ENCODE data around the gene CELF5.
"Not testable (repeated sequence)": the region's sequence is repeated elsewhere in the genome, so short reads cannot be mapped to it uniquely, and the experiment has no call there.

CELF5 gene

GRCh38 chr19:3325451-3325850, 101.0 kb downstream of the CELF5 start:
- DNase-seq = no peak

- DNase-seq = no peak
Measured at GRCh38 chr19:3328743-3329142, 104.3 kb downstream of the CELF5 start.

GRCh38 chr19:3330047-3330446, 105.6 kb downstream of the CELF5 start:
- DNase-seq = no peak

GRCh38 chr19:3332232-3332631, 107.8 kb downstream of the CELF5 start:
- not testable (repeated sequence) for DNase-seq

- no peak for DNase-seq
Measured at GRCh38 chr19:3333020-3333583, 108.6 kb downstream of the CELF5 start.

GRCh38 chr19:3333662-3334061, 109.2 kb downstream of the CELF5 start:
- no peak for DNase-seq

- DNase-seq = not testable (repeated sequence)
Measured at GRCh38 chr19:3334749-3335430, 110.4 kb downstream of the CELF5 start.

GRCh38 chr19:3335431-3336350, 111.2 kb downstream of the CELF5 start:
- DNase-seq = no peak

GRCh38 chr19:3336351-3336679, 111.9 kb downstream of the CELF5 start:
- no peak for DNase-seq

GRCh38 chr19:3336680-3337523, 112.4 kb downstream of the CELF5 start:
- DNase-seq = peak; percentile 56

GRCh38 chr19:3338541-3339181, 114.2 kb downstream of the CELF5 start:
- DNase-seq = no peak

- DNase-seq = no peak
Measured at GRCh38 chr19:3340340-3340739, 115.9 kb downstream of the CELF5 start.

- DNase-seq = no peak
Measured at GRCh38 chr19:3342246-3342645, 117.8 kb downstream of the CELF5 start.

- DNase-seq = not testable (repeated sequence)
Measured at GRCh38 chr19:3342962-3343361, 118.5 kb downstream of the CELF5 start.

- no peak for DNase-seq
Measured at GRCh38 chr19:3343619-3344502, 119.4 kb downstream of the CELF5 start.

GRCh38 chr19:3344608-3345598, 120.4 kb downstream of the CELF5 start:
- DNase-seq = no peak

GRCh38 chr19:3345850-3346460, 121.5 kb downstream of the CELF5 start:
- DNase-seq = no peak

Data from DMS79 (cell line).